Sigmoid colon (tissue), 7 donors: ENCODE results near the gene GPC5. TPM values are rescaled to one million over a fixed set of nuclear protein-coding genes. Genes with fewer than 3 reads are reported as not detected.

ENCODE experiments used
- DNase-seq: peaks from one replicate; pipeline ENCODE4 v3.0.0-alpha.2; 2019
- H3K27ac ChIP-seq, 4 donors: fragments of 200-600 bp; sonication (generic); one replicate each; pipeline ENCODE4 v1.5.1; 2016 to 2019; ENCODE audit warnings: mild to moderate bottlenecking in 1 of 4
- H3K27me3 ChIP-seq, 3 donors: fragments of 200-600 bp; sonication (generic); one replicate each; pipeline ENCODE4 v1.5.1; 2019; ENCODE audit warnings: mild to moderate bottlenecking in 1 of 3
- H3K36me3 ChIP-seq, 4 donors: fragments of 200-600 bp; sonication (generic); one replicate each; pipeline ENCODE4 v1.5.1; 2016 to 2019
- H3K4me1 ChIP-seq, 4 donors: fragments of 200-600 bp; sonication (generic); one replicate each; pipeline ENCODE4 v1.5.1; 2017 to 2019
- H3K4me3 ChIP-seq, 4 donors: fragments of 200-600 bp; sonication (generic); one replicate each; pipeline ENCODE4 v1.5.1; 2017 to 2019; ENCODE audit warnings: mild to moderate bottlenecking in 2 of 4, moderate library complexity in 1 of 4
- H3K9me3 ChIP-seq, 4 donors: fragments of 200-600 bp in 3 of 4; sonication (generic) in 3 of 4; one replicate each; pipeline versions ENCODE4 v1.5.1 to v1.6.1; 2013 to 2019
- EP300 ChIP-seq, 4 donors: sonication (generic); formaldehyde crosslinking; IDR thresholded peaks; one replicate each; pipeline ENCODE4 v1.6.1; 2017; ENCODE audit warnings: antibody characterized with exemption in 4 of 4
- POLR2A ChIP-seq, 2 donors: fragments of 450-650 bp; IDR thresholded peaks; one replicate each; pipeline ENCODE4 v1.6.1; 2016; ENCODE audit warnings: antibody characterized with exemption in 2 of 2, mild to moderate bottlenecking in 2 of 2, moderate library complexity in 2 of 2
- POLR2AphosphoS5 ChIP-seq, 4 donors: sonication (generic); formaldehyde crosslinking; IDR thresholded peaks; one replicate each; pipeline ENCODE4 v1.6.1; 2017; ENCODE audit warnings: antibody characterized with exemption in 4 of 4
- WGBS, 2 donors: extraction: QIAGEN DNeasy Blood & Tissue Kit; methylation state at CpG; one replicate each; pipeline ENCODE4 v1.1.7; 2013; 5-methylcytosine and 5-hydroxymethylcytosine counted together
- intact Hi-C: fragments of 100-400 bp; cut with DNase I; formaldehyde crosslinking; loops from one replicate; pipeline ENCODE4 v1.15.1; 2023
- polyA plus RNA-seq, 3 donors: library from polyadenylated mRNA; stranded (reverse); fragments of 200-250 nt; gene quantifications; one replicate each; pipeline ENCODE4 v1.2.3, GENCODE V29; 2013
- total RNA-seq, 4 donors: library from RNA; depleted of rRNA; stranded (reverse); fragments of >200 nt; gene quantifications; one replicate each; pipeline ENCODE4 v1.1.0, GENCODE V29; 2016
- TF ChIP-seq, protein P1 (sequence below), 4 experiments: fragments of 450-650 bp in 3 of 4; fragments of 200-600 bp in 1 of 4; IDR thresholded peaks; one replicate each; pipeline ENCODE4 v1.5.1; 2016 to 2019; ENCODE audit warnings: antibody characterized with exemption in 4 of 4, mild to moderate bottlenecking in 3 of 4, moderate library complexity in 2 of 4
- donor health status: healthy with polysubstance abuse.
- donor health status: Bipolar disorder and iron deficiency.
- donor health status: healthy.

Gene GPC5
- total and polyA plus RNA-seq, 7 donors: 0.39 to 3.9 (median 2.9) TPM; not detected in 2

DNA sequence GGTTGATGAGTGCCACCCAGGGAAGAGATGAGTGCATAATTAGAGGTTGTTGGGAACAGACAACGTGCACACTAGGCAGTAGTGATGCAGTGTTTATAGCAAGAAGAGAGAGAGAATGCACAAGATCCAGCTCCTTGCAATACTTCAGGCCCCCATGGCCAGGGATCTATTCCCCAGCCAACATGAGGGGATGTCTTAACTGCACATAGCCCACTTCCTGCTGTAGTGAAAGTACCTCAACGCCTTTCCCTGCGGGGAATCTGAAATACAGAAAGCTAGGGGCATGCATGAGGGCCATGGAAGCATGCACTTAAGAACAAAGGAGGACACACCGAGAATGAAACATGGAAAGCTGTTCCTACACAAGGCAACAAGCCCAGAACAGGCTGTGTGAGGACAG, 1191.5 kb downstream of the GPC5 start:
- no peaks in the 10 kb centered on the region for H3K4me1 ChIP-seq
- H3K9me3 ChIP-seq: peaks cover 0 to 2% (median 0%) of the 10 kb centered on the region in 4 donors
- no peak overlapping the region for H3K4me3 ChIP-seq
- no peak overlapping the region for H3K27ac ChIP-seq
- DNase-seq: no peak
- WGBS, 2 donors: 82 to 86% methylated on average over 4 of the region's 4 CpGs
- no peaks in the 10 kb centered on the region for H3K36me3 ChIP-seq
- no peaks in the 10 kb centered on the region for H3K27me3 ChIP-seq
- intact Hi-C loops: no loop called here
- TF ChIP-seq EP300 (IDR thresholded peaks at IDR 0.05): no peak
- no peak for TF ChIP-seq POLR2A (IDR thresholded peaks at IDR 0.05)
- no peak for TF ChIP-seq POLR2AphosphoS5 (IDR thresholded peaks at IDR 0.05)
- TF ChIP-seq, protein P1, sequence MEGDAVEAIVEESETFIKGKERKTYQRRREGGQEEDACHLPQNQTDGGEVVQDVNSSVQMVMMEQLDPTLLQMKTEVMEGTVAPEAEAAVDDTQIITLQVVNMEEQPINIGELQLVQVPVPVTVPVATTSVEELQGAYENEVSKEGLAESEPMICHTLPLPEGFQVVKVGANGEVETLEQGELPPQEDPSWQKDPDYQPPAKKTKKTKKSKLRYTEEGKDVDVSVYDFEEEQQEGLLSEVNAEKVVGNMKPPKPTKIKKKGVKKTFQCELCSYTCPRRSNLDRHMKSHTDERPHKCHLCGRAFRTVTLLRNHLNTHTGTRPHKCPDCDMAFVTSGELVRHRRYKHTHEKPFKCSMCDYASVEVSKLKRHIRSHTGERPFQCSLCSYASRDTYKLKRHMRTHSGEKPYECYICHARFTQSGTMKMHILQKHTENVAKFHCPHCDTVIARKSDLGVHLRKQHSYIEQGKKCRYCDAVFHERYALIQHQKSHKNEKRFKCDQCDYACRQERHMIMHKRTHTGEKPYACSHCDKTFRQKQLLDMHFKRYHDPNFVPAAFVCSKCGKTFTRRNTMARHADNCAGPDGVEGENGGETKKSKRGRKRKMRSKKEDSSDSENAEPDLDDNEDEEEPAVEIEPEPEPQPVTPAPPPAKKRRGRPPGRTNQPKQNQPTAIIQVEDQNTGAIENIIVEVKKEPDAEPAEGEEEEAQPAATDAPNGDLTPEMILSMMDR (IDR thresholded peaks at IDR 0.05): no peak

DNA sequence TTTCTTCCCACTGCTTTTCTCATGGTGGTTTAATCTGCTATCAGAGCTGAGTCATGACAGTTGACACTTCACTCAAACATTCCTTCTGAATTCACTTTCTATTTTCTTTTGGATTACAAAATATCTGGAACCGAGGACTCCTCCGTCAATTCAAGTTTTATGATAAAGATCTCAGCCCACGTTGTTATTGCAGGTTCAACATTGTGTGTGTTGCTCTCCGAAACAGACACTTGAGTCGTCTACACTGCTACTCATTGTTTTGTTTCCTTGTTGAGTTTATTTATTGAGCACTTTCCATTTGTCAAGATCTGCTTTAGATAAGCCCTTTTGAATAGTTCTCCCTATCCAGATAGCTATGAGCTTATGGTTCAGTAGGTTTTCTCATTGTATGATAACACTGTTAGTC, 1192.1 kb downstream of the GPC5 start:
- H3K4me3 ChIP-seq: no peak overlapping the region
- no peaks in the 10 kb centered on the region for H3K4me1 ChIP-seq
- no peaks in the 10 kb centered on the region for H3K27me3 ChIP-seq
- H3K27ac ChIP-seq: no peak overlapping the region
- intact Hi-C loops: no loop called here
- WGBS, 2 donors: 60 to 64% methylated on average over 5 of the region's 5 CpGs
- no peak for DNase-seq
- TF ChIP-seq POLR2A (IDR thresholded peaks at IDR 0.05) (no peak), EP300 (IDR thresholded peaks at IDR 0.05) (no peak), POLR2AphosphoS5 (IDR thresholded peaks at IDR 0.05) (no peak)
- TF ChIP-seq, protein P1 (IDR thresholded peaks at IDR 0.05): no peak
- H3K36me3 ChIP-seq: no peaks in the 10 kb centered on the region
- H3K9me3 ChIP-seq: peaks cover 0 to 2% (median 0%) of the 10 kb centered on the region in 4 donors

DNA sequence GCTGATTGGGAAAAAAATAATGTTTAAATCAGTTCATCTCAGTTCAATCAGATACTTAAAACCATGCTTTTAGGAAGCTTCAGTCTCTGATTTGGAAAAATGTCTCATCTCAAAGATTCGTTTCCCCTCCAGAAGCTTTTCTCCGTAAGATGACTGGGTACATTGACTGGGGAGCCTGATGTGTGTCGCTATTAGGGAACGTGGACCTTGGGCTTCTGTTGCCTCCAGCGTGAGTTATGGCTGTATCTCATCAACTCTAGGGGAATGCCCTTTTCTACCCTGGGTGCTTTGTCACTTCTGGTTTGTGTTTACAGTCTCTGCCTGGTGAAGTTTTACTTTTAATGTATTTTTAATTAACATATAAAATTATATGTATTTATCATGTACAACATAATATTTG, 1192.7 kb downstream of the GPC5 start:
- TF ChIP-seq POLR2A (IDR thresholded peaks at IDR 0.05) (no peak), EP300 (IDR thresholded peaks at IDR 0.05) (no peak), POLR2AphosphoS5 (IDR thresholded peaks at IDR 0.05) (no peak)
- TF ChIP-seq, protein P1 (IDR thresholded peaks at IDR 0.05): no peak
- Histone ChIP-seq H3K9me3 (peaks cover 0 to 2% (median 0%) of the 10 kb centered on the region in 4 donors), H3K36me3 (no peaks in the 10 kb centered on the region), H3K27me3 (no peaks in the 10 kb centered on the region), H3K4me3 (no peak overlapping the region), H3K27ac (no peak overlapping the region), H3K4me1 (no peaks in the 10 kb centered on the region)
- DNase-seq: no peak
- intact Hi-C loops: no loop called here
- WGBS, 2 donors: 73 to 76% methylated on average over 5 of the region's 5 CpGs

DNA sequence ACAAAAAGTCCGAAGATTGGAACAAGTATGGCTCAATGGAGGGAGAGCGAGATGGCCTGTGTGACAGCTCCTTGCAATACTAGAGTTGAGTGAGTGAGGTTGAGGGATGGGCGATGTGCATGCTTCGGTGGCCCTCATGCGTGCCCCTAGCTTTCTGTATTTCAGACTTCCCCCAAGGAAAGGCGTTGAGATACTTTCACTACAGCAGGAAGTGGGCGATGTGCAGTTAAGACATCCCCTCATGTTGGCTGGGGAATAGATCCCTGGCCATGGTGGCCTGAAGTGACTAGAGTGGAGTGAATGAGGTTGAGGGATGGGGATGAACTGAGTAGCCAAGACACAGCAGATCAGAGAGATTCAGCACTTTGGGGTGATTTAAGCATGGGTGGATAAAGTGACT, 1194.3 kb downstream of the GPC5 start:
- H3K27me3 ChIP-seq: no peaks in the 10 kb centered on the region
- no peak for DNase-seq
- no peaks in the 10 kb centered on the region for H3K9me3 ChIP-seq
- 88 to 93% methylated on average over 7 of the region's 7 CpGs for WGBS, 2 donors
- intact Hi-C loops: no loop called here
- TF ChIP-seq POLR2AphosphoS5 (IDR thresholded peaks at IDR 0.05): no peak
- TF ChIP-seq POLR2A (IDR thresholded peaks at IDR 0.05): no peak
- no peak for TF ChIP-seq EP300 (IDR thresholded peaks at IDR 0.05)
- TF ChIP-seq, protein P1 (IDR thresholded peaks at IDR 0.05): no peak
- no peak overlapping the region for H3K27ac ChIP-seq
- H3K4me1 ChIP-seq: no peaks in the 10 kb centered on the region
- no peaks in the 10 kb centered on the region for H3K36me3 ChIP-seq
- H3K4me3 ChIP-seq: no peak overlapping the region

DNA sequence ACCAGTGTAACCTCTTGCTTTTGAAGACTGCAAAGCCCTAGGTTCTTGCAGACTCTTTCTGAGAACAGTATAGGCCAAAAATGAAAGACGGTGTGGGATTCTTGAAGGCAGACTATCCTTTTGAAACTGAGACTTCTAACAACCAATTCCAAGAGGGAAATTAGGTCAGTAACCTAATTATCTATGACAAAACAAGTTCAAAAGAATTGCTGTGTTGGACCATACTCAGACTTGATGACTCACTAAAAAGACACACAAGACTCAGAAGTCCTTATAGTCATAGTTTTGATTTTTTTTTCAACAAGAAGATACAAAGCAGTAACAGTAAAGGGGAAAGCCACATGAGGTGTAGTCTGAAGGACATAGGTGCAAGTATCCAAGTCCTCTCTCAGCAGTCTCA, 1204.1 kb downstream of the GPC5 start:
- WGBS, 2 donors: 93% methylated on average over 1 of the region's 1 CpG
- Histone ChIP-seq H3K27ac (no peak overlapping the region), H3K27me3 (no peaks in the 10 kb centered on the region), H3K9me3 (no peaks in the 10 kb centered on the region), H3K36me3 (no peaks in the 10 kb centered on the region), H3K4me3 (no peak overlapping the region), H3K4me1 (no peaks in the 10 kb centered on the region)
- no peak for DNase-seq
- intact Hi-C loops: no loop called here
- TF ChIP-seq, protein P1 (IDR thresholded peaks at IDR 0.05): no peak
- no peak for TF ChIP-seq EP300 (IDR thresholded peaks at IDR 0.05)
- no peak for TF ChIP-seq POLR2AphosphoS5 (IDR thresholded peaks at IDR 0.05)
- TF ChIP-seq POLR2A (IDR thresholded peaks at IDR 0.05): no peak
